CD14-positive monocyte (primary cell): ENCODE results near the gene SOHLH2. TPM values are rescaled to one million over a fixed set of nuclear protein-coding genes. Genes with fewer than 3 reads are reported as not detected.

Experiments
- DNase-seq, 3 donors: peaks; one replicate each; pipeline ENCODE4 v3.0.0-alpha.2; 2011 to 2022
- H2AFZ ChIP-seq: 2 replicates; pipeline ENCODE4 v1.6.0; 2012; ENCODE audit warnings: mild to moderate bottlenecking, low read depth, low read length, inconsistent platforms; ENCODE audit not compliant: insufficient read depth, poor library complexity, severe bottlenecking
- H3K27ac ChIP-seq, 2 donors: 1 replicate in 1 of 2; 2 replicates in 1 of 2; pipeline ENCODE4 v1.5.1; 2012 to 2013; ENCODE audit warnings: low read length in 2 of 2, control low read depth in 1 of 2, inconsistent platforms in 1 of 2, low read depth in 1 of 2, mild to moderate bottlenecking in 1 of 2
- H3K27me3 ChIP-seq, 2 donors: one replicate each; pipeline versions ENCODE4 v1.6.0 to v1.6.1; 2011 to 2013; ENCODE audit warnings: low read length in 2 of 2; ENCODE audit not compliant: control insufficient read depth in 2 of 2, insufficient read depth in 2 of 2
- H3K36me3 ChIP-seq, 2 donors: replicated peaks in 1 of 2; 1 replicate in 1 of 2; 2 replicates in 1 of 2; pipeline versions ENCODE4 v1.5.1 to v1.6.1; 2012 to 2013; ENCODE audit warnings: low read length in 2 of 2, control low read depth in 1 of 2, inconsistent platforms in 1 of 2, mild to moderate bottlenecking in 1 of 2; ENCODE audit not compliant: insufficient read depth in 2 of 2, control insufficient read depth in 1 of 2
- H3K4me1 ChIP-seq, 2 donors: 1 replicate in 1 of 2; 2 replicates in 1 of 2; pipeline versions ENCODE4 v1.5.1 to v1.6.1; 2012 to 2013; ENCODE audit warnings: low read length in 2 of 2, control low read depth in 1 of 2, inconsistent platforms in 1 of 2, mild to moderate bottlenecking in 1 of 2, moderate library complexity in 1 of 2; ENCODE audit not compliant: insufficient read depth in 2 of 2, control insufficient read depth in 1 of 2
- H3K4me2 ChIP-seq: replicated peaks from 2 replicates; pipeline ENCODE3; 2012; ENCODE audit warnings: low read length, moderate library complexity, mild to moderate bottlenecking; ENCODE audit not compliant: poor library complexity, severe bottlenecking; ENCODE audit errors: extremely low read depth
- H3K4me3 ChIP-seq, 3 experiments: fragments of 200-600 bp in 1 of 3; sonication (generic) in 1 of 3; replicated peaks in 1 of 3; 1 replicate in 2 of 3; 2 replicates in 1 of 3; pipeline ENCODE4 v1.5.1; 2011 to 2013; ENCODE audit warnings: low read length in 3 of 3, mild to moderate bottlenecking in 3 of 3, control low read depth in 2 of 3, low read depth in 2 of 3, inconsistent platforms in 1 of 3, moderate library complexity in 1 of 3
- H3K79me2 ChIP-seq: 2 replicates; pipeline ENCODE4 v1.6.0; 2012; ENCODE audit warnings: mild to moderate bottlenecking, control low read depth, inconsistent platforms, low read length, moderate library complexity; ENCODE audit not compliant: insufficient read depth
- H3K9ac ChIP-seq: 2 replicates; pipeline ENCODE4 v1.6.0; 2017; ENCODE audit warnings: low read length, mild to moderate bottlenecking; ENCODE audit not compliant: insufficient read depth, poor library complexity, severe bottlenecking
- H3K9me3 ChIP-seq, 2 donors: replicated peaks in 1 of 2; 1 replicate in 1 of 2; 2 replicates in 1 of 2; pipeline versions ENCODE4 v1.5.1 to v1.6.1; 2012 to 2013; ENCODE audit warnings: low read length in 2 of 2, control low read depth in 1 of 2; ENCODE audit not compliant: control insufficient read depth in 1 of 2, insufficient read depth in 1 of 2
- H4K20me1 ChIP-seq: 2 replicates; pipeline ENCODE4 v1.6.0; 2012; ENCODE audit warnings: mild to moderate bottlenecking, low read length, control low read depth, moderate library complexity; ENCODE audit not compliant: insufficient read depth
- H3K27ac Mint-ChIP-seq, 7 donors: one replicate each; pipeline ENCODE4 v1.8.0; 2020; ENCODE audit warnings: mild to moderate bottlenecking in 7 of 7, mixed read lengths in 7 of 7, moderate library complexity in 6 of 7, inconsistent platforms in 2 of 7
- H3K27me3 Mint-ChIP-seq, 3 donors: one replicate each; pipeline ENCODE4 v1.8.0; 2021 to 2022; ENCODE audit warnings: low read depth in 3 of 3, mild to moderate bottlenecking in 3 of 3, mixed read lengths in 3 of 3, moderate library complexity in 3 of 3, inconsistent platforms in 1 of 3
- H3K36me3 Mint-ChIP-seq, 2 donors: one replicate each; pipeline ENCODE4 v1.8.0; 2020; ENCODE audit warnings: mixed read lengths in 2 of 2, inconsistent platforms in 1 of 2, mild to moderate bottlenecking in 1 of 2
- H3K4me1 Mint-ChIP-seq: one replicate; pipeline ENCODE4 v1.8.0; 2020; ENCODE audit warnings: mild to moderate bottlenecking, mixed read lengths
- H3K4me3 Mint-ChIP-seq, 2 donors: one replicate each; pipeline ENCODE4 v1.8.0; 2020; ENCODE audit warnings: mild to moderate bottlenecking in 2 of 2, mixed read lengths in 2 of 2, moderate library complexity in 1 of 2
- H3K9me3 Mint-ChIP-seq, 7 donors: one replicate each; pipeline ENCODE4 v1.8.0; 2020 to 2022; ENCODE audit warnings: mixed read lengths in 7 of 7, mild to moderate bottlenecking in 6 of 7, moderate library complexity in 6 of 7, inconsistent platforms in 2 of 7
- CTCF ChIP-seq: fragments of 200-600 bp; IDR thresholded peaks from one replicate; pipeline ENCODE4 v1.8.0; 2022; ENCODE audit warnings: antibody characterized with exemption, mild to moderate bottlenecking
- WGBS: methylation state at CpG from one replicate; pipeline ENCODE4 v1.1.5; 2013; ENCODE audit warnings: missing lambda C conversion rate; ENCODE audit not compliant: insufficient coverage; 5-methylcytosine and 5-hydroxymethylcytosine counted together
- intact Hi-C, 2 donors: fragments of 100-400 bp; cut with micrococcal nuclease; formaldehyde crosslinking; loops; one replicate each; pipeline versions ENCODE4 v1.15.0 to v1.15.1; 2023
- polyA plus RNA-seq, 3 donors: library from polyadenylated mRNA; depleted of rRNA in 1 of 3; unstranded in 2 of 3; stranded (reverse) in 1 of 3; fragments of 300-500 nt in 2 of 3; fragments of >200 nt in 1 of 3; fragmentation: Illumina TruSeq in 2 of 3; gene quantifications; 1 replicate in 2 of 3; 2 replicates in 1 of 3; pipeline ENCODE4 v1.2.3, GENCODE V29; 2012 to 2021

Gene SOHLH2
- polyA plus RNA-seq, 3 donors: not detected

GRCh38 chr13:36173571-36174322 is 40.6 kb downstream of the SOHLH2 start:
- H4K20me1 ChIP-seq: no peaks in the 10 kb centered on the region
- intact Hi-C loops: no loop called here
- H3K79me2 ChIP-seq: no peaks in the 10 kb centered on the region
- H3K27me3 Mint-ChIP-seq: peaks cover 0 to 2% (median 0%) of the 10 kb centered on the region in 3 donors
- H3K27me3 ChIP-seq: no peaks in the 10 kb centered on the region
- no peaks in the 10 kb centered on the region for H3K36me3 Mint-ChIP-seq
- no peaks in the 10 kb centered on the region for H3K4me1 Mint-ChIP-seq
- no peak overlapping the region for H3K4me3 Mint-ChIP-seq
- no peak overlapping the region for H3K9ac ChIP-seq
- no peak for TF ChIP-seq CTCF
- peaks cover 0 to 2% (median 0%) of the 10 kb centered on the region in 7 donors for H3K9me3 Mint-ChIP-seq
- H2AFZ ChIP-seq: no peak overlapping the region
- no peaks in the 10 kb centered on the region for H3K4me1 ChIP-seq
- H3K4me2 ChIP-seq: no peak overlapping the region
- no peak overlapping the region for H3K27ac ChIP-seq
- H3K4me3 ChIP-seq: no peak overlapping the region
- no peaks in the 10 kb centered on the region for H3K36me3 ChIP-seq
- H3K27ac Mint-ChIP-seq: no peak overlapping the region
- WGBS: 86% methylated on average over 1 of the region's 4 CpGs
- no peak for DNase-seq
- no peaks in the 10 kb centered on the region for H3K9me3 ChIP-seq

- intact Hi-C loops: no loop called here
- Histone ChIP-seq H3K36me3 (no peaks in the 10 kb centered on the region), H3K4me1 (no peaks in the 10 kb centered on the region), H3K27ac (no peak overlapping the region), H3K27me3 (no peaks in the 10 kb centered on the region), H3K79me2 (no peaks in the 10 kb centered on the region), H4K20me1 (no peaks in the 10 kb centered on the region), H2AFZ (no peak overlapping the region), H3K4me3 (no peak overlapping the region), H3K9me3 (no peaks in the 10 kb centered on the region), H3K4me2 (no peak overlapping the region), H3K9ac (no peak overlapping the region)
- TF ChIP-seq CTCF: no peak
- Mint-ChIP-seq H3K27ac (no peak overlapping the region), H3K27me3 (peaks cover 1 to 5% (median 2%) of the 10 kb centered on the region in 3 donors), H3K9me3 (no peaks in the 10 kb centered on the region), H3K4me3 (no peak overlapping the region), H3K4me1 (peaks cover 2% of the 10 kb centered on the region), H3K36me3 (no peaks in the 10 kb centered on the region)
- DNase-seq: no peak
- 92% methylated on average over 2 of the region's 5 CpGs for WGBS
Observed at GRCh38 chr13:36166046-36166445, 48.3 kb downstream of the SOHLH2 start.
